DMS114 treated with DMSO at 0.1 percent for 48 hours (cell line): ENCODE results near the gene CABP2.
"Not testable (repeated sequence)": the region's sequence is repeated elsewhere in the genome, so short reads cannot be mapped to it uniquely, and the experiment has no call there.

Experiments used
- DNase-seq: peaks from one replicate; lab custom pipeline; 2025; ENCODE audit not compliant: unreplicated experiment; lab: John Stamatoyannopoulos, UW

Gene CABP2

DNA sequence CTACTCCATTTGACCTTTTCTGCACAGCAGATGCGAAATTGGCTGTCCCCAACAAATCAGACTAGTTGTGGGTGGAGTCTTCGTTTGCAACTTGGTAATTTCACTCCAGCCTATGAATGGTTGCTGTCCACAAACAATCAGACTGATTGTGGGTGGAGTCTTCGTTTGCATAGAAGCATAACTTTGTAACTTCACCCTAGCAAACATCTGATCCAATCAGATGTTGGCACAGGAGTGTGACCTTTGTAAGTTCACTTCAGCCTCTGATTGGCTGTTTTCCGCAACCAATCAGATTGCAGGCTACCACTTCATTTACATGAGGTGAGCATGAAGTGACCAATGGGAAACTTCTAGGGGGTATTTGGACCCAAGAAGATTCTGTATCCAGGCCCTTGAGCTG is 16.3 kb upstream of the CABP2 start:
- no peak for DNase-seq

DNA sequence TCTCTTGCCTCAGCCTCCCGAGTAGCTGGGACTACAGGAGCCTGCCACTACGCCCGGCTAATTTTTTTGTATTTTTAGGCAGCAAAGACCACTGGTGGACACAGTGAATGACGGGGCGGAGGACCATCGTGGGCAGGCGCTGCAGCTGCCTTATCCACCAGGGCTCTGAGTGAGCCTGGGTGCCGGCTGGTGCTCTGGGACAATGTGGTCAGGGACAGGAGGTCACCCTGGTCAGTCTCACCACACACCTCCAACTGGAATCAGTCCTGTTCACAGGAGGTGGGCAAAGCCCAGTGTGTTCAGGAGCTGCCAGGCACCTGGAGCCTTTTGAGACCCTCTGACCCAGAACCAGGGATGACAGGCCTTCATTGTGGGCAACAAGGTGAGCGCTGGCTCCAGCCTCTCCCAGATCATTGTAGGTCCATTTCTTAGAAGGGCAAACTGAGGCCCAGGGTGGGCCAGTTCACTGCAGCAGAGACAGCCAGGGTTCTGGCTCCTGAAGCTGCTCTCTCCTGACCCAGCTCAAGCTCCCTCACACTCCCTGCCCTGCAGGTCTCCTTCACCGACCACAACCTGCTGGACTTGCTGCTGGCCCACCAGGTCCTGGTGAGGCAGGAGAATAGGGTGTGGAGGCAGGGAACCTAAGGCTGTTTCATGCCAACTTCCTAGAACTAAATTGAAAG is 15.7 kb upstream of the CABP2 start:
- no peak for DNase-seq

DNA sequence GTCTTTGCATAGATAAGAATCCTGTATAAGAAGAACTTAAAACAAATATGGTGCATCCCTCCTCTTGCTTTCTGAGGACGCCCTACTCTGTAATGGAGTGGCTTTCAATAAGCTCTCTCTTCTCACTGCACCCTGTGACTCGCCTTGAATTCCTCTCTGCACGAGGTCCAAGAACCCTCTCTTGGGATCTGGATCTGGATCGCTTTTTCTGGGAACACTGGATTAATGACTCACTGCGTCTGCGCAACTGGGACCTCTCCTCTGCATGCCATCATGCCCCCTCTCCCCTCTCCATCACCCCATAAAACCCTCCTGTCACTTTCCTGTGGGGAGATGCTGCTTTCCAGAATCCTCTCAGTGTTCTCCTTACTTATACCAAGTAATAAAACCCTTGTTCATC is 15.1 kb upstream of the CABP2 start:
- DNase-seq: no peak

DNA sequence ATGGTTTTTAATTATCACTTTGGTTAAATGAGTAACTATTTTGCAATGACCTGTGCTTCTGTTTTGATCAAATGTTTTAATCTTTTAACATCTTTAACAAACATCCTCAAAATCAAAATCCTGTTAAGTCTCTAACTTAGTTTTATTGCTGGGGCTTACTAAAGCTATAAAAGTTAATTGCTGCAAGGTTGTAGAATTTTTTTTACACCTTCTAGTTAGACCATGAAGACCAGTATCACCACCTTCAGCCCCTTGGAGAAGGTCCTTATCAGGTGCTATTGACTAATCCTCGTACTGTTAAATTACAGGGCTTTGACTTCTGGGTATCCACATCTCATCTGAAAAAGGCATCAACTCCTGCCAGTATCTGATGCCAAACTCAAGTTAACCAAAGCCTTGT is 12.3 kb upstream of the CABP2 start:
- no peak for DNase-seq

DNA sequence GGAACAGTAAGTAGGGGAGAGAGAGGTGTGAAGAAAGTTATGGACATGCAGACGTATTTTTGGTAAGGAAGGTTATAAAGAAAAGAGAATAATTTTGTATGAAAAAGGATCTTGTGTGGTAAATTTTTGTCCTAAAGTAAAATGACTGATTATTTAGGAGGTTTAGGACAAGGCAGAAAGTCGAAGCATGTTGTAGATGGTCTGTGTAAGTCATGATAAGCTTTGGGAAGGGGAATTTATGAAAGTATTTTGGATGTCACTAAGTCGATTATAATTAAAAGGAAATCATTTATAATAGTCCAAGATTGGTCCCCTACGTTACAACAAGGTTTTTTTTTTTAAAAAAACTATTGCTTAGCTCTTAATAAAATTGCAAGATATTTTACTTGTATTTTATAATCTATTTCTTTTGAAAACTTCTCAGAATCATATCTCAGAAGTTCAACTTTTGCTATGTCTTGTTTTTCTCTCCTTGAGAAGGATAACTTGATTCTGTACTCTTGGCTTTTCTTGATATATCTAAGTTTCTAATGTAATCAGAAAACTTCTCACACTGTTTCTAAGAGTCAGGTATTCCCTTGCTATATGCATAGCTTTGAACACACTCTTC is 10.9 kb upstream of the CABP2 start:
- DNase-seq: peak; percentile 45

DNA sequence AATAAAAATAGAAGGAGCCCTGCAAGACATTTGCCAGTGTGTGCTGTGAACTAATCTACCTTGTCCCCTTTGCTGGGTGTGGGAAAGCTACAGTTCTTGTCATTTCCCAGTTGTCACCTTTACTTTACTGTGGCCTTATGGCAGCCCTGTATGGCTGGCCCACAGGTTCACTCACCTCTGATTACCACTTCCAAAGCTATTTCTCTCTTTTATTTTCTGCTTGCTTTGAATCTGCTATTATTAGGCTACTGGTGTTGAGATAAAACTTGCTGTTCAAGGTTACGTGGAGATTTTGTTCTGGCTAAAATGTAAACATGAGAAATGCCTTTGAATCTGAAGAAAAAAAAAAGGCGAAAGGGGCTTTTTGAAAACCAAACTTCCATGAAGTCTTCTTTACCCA is 9.6 kb upstream of the CABP2 start:
- DNase-seq: no peak

DNA sequence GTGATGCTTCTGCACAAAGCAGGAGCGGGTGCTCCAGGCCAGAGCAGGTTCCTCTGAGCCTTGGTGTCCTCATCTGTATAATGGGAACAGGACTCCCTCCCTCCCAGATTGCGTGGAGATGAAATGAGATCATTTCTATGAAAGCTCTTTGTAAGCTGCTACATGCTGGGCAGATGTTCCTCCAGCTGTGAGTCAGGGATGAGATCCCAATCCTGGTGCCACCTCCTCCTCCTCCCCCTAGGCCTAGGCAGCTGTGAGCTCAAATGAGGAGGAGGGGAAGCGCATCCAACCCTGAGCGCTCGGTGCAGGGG is 7.0 kb upstream of the CABP2 start:
- no peak for DNase-seq

DNA sequence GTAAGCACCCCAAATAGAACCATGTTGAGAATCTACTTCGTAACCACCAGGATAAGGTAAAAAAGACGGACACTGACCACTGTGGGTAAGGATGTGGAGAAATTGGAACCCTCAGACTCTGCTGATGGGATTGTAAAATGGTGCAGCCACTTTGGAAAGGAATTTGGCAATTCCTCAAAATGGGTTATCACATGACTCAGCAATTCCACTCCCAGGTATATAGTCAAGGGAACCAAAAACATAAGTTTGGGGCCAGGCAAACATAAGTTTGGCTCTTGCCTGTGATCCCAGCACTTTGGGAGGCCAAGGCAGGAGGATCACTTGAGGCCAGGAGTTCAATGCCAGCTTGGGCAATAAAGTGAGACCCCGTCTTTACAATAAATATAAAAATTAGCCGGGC is 5.1 kb upstream of the CABP2 start:
- DNase-seq: no peak

- no peak for DNase-seq
Measured at GRCh38 chr11:67525275-67525976, 2.2 kb upstream of the CABP2 start.

DNA sequence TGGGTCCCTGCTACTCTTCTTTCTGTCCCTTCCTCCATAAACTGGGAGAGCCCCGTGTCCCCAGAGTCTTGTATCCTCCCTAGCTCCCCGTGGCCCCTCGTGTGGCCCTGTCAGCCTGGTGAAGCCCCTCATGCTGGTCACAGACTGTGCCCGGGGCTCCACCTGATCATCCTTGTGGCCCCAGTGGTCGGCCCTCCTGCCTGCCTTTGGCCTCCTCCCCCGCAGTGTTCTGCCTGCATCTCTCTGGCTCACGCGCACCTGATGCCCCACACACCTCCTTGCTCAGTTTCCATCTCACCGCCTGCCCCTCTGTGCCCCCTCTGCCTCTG is 1.2 kb upstream of the CABP2 start:
- no peak for DNase-seq

GRCh38 chr11:67523556-67524479 is 572 bp upstream of the CABP2 start:
- DNase-seq: no peak

DNA sequence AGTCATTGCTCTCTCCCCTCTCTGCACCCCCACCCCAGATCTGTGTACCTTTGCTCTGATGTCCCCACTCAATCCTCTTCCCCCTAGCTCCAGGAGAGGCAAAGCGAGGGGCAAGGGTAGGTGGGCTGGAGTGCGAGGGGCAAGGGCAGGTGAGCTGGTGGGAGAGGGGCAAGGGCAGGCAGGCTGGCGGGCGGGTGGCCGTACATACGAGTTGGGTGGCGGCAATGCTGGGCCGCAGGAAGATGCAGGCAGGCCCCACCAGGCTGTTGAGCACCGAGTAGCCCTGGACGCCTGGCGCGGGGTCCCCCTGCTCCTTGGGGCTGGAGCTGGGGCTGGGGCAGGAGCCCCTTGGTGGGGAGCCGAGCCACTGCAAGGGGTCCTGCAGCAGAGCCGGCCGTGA is 908 bp downstream of the CABP2 start:
- no peak for DNase-seq

DNA sequence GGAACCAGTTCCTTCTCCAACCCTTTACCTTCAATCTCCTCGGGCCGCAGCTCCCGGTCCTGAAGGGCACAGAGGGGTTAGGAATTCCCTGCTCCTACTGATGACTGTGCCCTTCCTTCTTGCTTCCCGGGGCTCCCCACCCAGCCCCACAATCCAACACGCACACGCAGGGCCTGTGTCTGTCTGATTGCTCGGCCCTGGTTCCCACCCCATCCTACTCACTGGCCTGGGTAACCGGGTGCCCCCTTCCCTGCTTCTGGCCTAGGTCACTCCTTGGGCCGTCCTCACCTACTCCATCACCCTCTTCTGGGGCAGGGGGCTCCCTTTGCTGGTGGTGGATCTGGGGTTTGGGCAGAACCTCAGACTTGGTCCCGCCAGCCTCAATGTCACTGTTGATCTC is 1.3 kb downstream of the CABP2 start:
- DNase-seq: no peak

GRCh38 chr11:67520856-67521824 is 2.1 kb downstream of the CABP2 start:
- DNase-seq: no peak

GRCh38 chr11:67519726-67520125 is 3.5 kb downstream of the CABP2 start:
- no peak for DNase-seq

DNA sequence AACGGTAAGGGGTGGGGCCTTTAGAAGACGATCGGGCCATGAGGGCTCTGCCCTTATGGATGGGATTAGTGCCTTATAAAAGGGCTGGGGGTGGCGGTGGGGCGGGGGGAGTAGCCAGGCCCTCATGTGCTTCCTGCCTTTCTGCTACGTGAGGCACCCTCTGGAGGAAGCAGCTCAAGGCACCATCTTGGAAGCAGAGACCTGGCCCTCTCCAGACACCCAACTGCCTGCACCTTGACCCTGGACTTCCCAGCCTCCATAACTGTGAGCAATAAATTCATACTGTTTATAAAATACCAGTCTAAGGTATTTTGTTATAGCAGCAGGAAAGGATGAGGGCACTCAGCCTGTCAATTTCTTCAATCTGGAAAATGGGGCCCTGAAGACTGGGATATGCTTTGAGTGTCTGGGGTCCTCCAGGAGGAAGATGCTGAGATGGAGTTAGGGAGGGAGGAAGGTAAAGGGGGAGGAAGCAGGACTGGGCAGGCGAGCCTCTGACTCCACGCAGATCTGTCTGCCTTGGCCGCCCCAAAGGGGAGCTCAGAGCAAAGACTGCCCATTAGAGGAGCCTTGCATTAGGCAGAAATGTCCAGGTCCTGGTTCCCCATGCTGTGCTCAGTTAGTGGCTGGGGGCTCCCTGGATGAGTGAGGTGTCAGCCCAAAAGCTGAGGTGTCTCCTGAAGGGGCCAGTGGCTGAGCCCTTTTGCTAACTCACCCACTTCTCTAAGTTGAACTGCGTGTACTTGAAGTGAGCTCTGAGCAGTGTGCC is 5.3 kb downstream of the CABP2 start:
- DNase-seq: no peak

GRCh38 chr11:67516806-67517205 is 6.4 kb downstream of the CABP2 start:
- no peak for DNase-seq

GRCh38 chr11:67514116-67514515 is 9.1 kb downstream of the CABP2 start:
- DNase-seq: no peak

DNA sequence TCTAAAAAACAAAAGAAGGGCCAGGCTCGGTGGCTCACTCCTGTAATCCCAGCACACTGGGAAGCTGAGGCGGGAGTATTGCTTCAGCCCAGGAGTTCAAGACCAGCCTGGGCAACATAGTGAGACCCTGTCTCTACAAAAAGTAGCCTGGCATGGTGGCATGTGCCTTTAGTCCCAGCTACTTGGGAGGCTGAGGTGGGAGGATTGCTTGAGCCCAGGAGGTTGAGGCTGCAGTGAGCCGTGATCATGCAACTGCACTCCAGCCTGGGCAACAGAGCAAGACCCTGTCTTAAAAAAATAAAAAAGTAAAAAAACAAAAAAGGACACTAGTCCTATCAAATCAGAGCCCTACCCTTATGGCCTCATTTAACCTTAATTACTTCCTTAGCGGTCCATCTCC is 11.7 kb downstream of the CABP2 start:
- not testable (repeated sequence) for DNase-seq

GRCh38 chr11:67510023-67510345 is 13.3 kb downstream of the CABP2 start:
- no peak for DNase-seq
